GM19455 (cell line): ENCODE data around the gene ZDHHC14.
"Not testable (repeated sequence)": the region's sequence is repeated elsewhere in the genome, so short reads cannot be mapped to it uniquely, and the experiment has no call there.

ENCODE experiments used
- ATAC-seq: cut with Tn5 transposase; IDR thresholded peaks from one replicate; pipeline ENCODE4 v1.9.1; 2021; ENCODE audit not compliant: unreplicated experiment

Gene ZDHHC14

GRCh38 chr6:157676241-157676640 is 295.3 kb downstream of the ZDHHC14 start:
- ATAC-seq: no peak

GRCh38 chr6:157677235-157677634 is 296.2 kb downstream of the ZDHHC14 start:
- no peak for ATAC-seq

- no peak for ATAC-seq
These were observed 298.9 kb downstream of the ZDHHC14 start for GRCh38 chr6:157679605-157680580.

- ATAC-seq: no peak
These were observed 300.2 kb downstream of the ZDHHC14 start for GRCh38 chr6:157681041-157681650.

- ATAC-seq: no peak
These were observed 302.0 kb downstream of the ZDHHC14 start for GRCh38 chr6:157682856-157683481.

GRCh38 chr6:157683707-157684106 is 302.7 kb downstream of the ZDHHC14 start:
- ATAC-seq: no peak

- ATAC-seq: no peak
These were observed 303.8 kb downstream of the ZDHHC14 start for GRCh38 chr6:157684620-157685299.

- no peak for ATAC-seq
These were observed 304.7 kb downstream of the ZDHHC14 start for GRCh38 chr6:157685596-157686280.

GRCh38 chr6:157688275-157688959 is 307.4 kb downstream of the ZDHHC14 start:
- ATAC-seq: no peak

- no peak for ATAC-seq
These were observed 308.1 kb downstream of the ZDHHC14 start for GRCh38 chr6:157688960-157689599.

GRCh38 chr6:157689875-157690274 is 308.9 kb downstream of the ZDHHC14 start:
- no peak for ATAC-seq

GRCh38 chr6:157690441-157691210 is 309.6 kb downstream of the ZDHHC14 start:
- no peak for ATAC-seq

GRCh38 chr6:157691621-157692020 is 310.6 kb downstream of the ZDHHC14 start:
- ATAC-seq: not testable (repeated sequence)

GRCh38 chr6:157693867-157694266 is 312.9 kb downstream of the ZDHHC14 start:
- ATAC-seq: no peak

GRCh38 chr6:157695301-157696040 is 314.5 kb downstream of the ZDHHC14 start:
- ATAC-seq: no peak

GRCh38 chr6:157699777-157700636 is 319.0 kb downstream of the ZDHHC14 start:
- ATAC-seq: no peak

- ATAC-seq: not testable (repeated sequence)
These were observed 325.4 kb downstream of the ZDHHC14 start for GRCh38 chr6:157706351-157706750.
